Omental fat pad (tissue), 4 donors: ENCODE measurements around the gene TMEM176B. TPM values are rescaled to one million over a fixed set of nuclear protein-coding genes. Genes with fewer than 3 reads are reported as not detected.

ENCODE experiments used
- ATAC-seq: fragments of 150-250 bp; one replicate; pipeline ENCODE4 v1.9.1; 2016; ENCODE audit warnings: mild to moderate bottlenecking, moderate library complexity; ENCODE audit not compliant: low FRiP score
- DNase-seq: peaks from one replicate; pipeline ENCODE4 v3.0.0-alpha.2; 2019; ENCODE audit warnings: low spot score
- CTCF ChIP-seq, 3 donors: fragments of 450-650 bp; IDR thresholded peaks; one replicate each; pipeline ENCODE4 v1.5.1; 2016 to 2017; ENCODE audit warnings: antibody characterized with exemption in 3 of 3, mild to moderate bottlenecking in 3 of 3, moderate library complexity in 2 of 3
- total RNA-seq, 4 donors: library from RNA; depleted of rRNA; stranded (reverse); fragments of >200 nt; gene quantifications; one replicate each; pipeline ENCODE4 v1.1.0, GENCODE V29; 2016

The TMEM176B gene
- total RNA-seq, 4 donors from 2014 or later = 35.9 to 122 (median 80.0) TPM

GRCh38 chr7:150790416-150791075, 9.6 kb downstream of the TMEM176B start:
- no peak for TF ChIP-seq CTCF (IDR thresholded peaks at IDR 0.05)
- no peak for DNase-seq
- no peak for ATAC-seq

DNA sequence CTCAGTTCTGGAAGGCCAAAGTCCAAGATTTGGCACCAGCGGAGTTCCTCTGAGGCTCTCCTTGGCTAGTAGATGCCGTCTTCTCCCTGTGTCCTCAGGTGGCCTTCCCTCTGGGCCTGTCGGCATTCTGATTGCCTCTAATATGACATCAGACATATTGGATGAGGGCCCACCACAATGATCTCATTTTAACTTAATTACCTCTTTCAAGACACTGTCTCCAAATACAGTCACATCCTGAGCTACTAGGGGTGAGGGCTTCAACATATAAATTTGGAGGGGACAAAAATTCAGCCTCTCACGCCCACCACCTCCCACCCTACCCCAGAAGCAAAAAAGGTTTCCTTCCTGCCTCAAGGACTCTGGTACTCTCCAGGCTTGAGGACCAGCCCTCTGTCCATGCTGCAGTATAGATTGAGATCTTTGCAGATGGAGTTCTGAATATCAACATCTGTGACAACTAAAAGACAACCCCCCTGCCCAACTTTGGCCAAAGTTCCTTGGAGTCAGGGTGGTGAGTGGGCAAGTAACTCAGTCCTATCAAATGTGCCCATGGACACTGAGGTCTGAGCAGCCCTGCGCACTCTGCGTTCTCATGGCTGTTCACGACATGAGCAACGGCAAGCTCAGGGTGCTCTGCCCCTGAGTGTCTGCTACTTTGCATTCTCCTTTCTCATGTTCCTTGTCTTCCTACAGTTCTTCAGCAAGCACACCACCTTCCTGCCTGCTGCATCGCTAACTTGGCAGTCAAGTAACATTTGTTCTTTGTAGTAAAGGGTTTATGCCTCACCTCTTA, 11.5 kb downstream of the TMEM176B start:
- ATAC-seq (peak; percentile 63), DNase-seq (no peak)
- no peak for TF ChIP-seq CTCF (IDR thresholded peaks at IDR 0.05)

DNA sequence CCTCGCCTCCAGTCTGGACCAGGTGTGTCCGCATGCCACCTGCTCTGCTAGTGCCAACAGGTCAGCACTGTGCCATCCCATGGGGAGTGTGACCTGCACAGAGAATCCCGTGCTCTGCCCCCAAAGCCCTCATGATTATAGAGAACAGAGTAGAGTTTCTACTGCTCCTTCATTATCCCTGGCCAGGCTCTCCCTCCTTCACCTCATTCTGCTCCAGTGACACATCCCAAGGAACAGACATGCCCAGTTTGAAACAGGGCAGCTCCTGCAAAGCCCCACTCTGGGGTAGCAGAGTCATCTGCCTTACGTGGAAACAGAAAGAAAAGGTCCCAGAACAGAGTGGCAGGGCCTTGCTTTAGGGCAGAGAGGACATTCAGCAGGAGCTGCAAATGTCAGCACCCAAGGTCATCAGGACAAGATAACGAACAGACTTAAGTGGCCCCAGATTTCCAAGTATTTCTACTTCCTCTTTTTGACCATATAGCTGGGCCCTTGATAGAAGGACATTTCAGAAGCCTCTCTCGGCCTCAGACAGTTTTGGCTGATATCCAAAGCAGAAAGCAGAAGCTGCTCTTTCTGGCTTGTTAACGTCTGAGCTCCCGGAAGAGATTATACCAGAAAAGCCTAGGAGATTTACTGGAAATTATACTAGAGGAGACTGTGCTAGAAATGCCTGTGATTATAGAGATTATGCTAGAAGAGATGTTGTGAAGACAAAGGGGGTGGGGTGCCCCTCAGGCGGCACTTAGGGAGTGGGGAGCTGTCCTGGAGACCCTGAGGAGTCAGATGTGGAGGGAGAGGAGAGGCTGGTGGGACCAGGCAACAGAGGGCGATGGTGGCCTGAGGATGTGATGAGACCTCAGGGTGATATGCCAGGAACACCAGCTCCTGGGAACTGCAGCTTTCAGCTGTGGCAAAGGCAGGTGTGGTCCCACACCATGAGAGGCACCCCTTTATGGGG, 12.6 kb downstream of the TMEM176B start:
- DNase-seq = no peak
- TF ChIP-seq CTCF (IDR thresholded peaks at IDR 0.05) = no peak
- peak; percentile 10 for ATAC-seq

DNA sequence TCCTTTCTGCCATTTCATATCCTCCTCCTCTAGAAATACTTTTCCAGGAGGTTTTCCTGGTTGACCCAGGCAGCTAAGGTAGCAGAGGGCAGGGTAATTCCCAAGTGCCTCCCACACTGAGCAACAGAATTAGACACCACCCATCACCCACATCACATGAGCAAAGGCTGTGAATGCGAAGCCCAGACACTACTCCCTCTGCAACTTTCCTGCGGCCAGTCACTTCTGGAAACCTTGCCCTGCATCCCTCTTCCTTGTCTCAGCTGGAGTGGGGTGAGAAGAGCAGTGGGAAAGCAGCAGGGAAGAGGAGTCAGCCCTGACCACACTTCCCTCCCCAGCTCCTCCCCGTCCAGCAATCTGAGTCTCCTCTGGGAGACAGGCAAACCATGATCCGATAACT, 15.2 kb downstream of the TMEM176B start:
- no peak for DNase-seq
- peak; percentile 43 for ATAC-seq

GRCh38 chr7:150784120-150784736, 15.9 kb downstream of the TMEM176B start:
- DNase-seq (no peak), ATAC-seq (peak; percentile 37)
- TF ChIP-seq CTCF (IDR thresholded peaks at IDR 0.05) = no peak

More for the DNA sequence above, 15.2 kb downstream of the TMEM176B start:
- no peak for TF ChIP-seq CTCF (IDR thresholded peaks at IDR 0.05)

- TF ChIP-seq CTCF (IDR thresholded peaks at IDR 0.05) = no peak
- ATAC-seq = no peak
Measured at GRCh38 chr7:150781961-150782360, 18.2 kb downstream of the TMEM176B start.

More at GRCh38 chr7:150781961-150782360, 18.2 kb downstream of the TMEM176B start:
- DNase-seq = no peak
